Omental fat pad (tissue), 4 donors: ENCODE data around the gene HPCAL4. TPM values are rescaled to one million over a fixed set of nuclear protein-coding genes. Genes with fewer than 3 reads are reported as not detected.

Experiments used
- ATAC-seq: fragments of 150-250 bp; one replicate; pipeline ENCODE4 v1.9.1; 2016; ENCODE audit warnings: mild to moderate bottlenecking, moderate library complexity; ENCODE audit not compliant: low FRiP score
- DNase-seq: peaks from one replicate; pipeline ENCODE4 v3.0.0-alpha.2; 2019; ENCODE audit warnings: low spot score
- total RNA-seq, 4 donors: library from RNA; depleted of rRNA; stranded (reverse); fragments of >200 nt; gene quantifications; one replicate each; pipeline ENCODE4 v1.1.0, GENCODE V29; 2016
- TF ChIP-seq, protein P1 (sequence below), 3 donors: fragments of 450-650 bp; IDR thresholded peaks; one replicate each; pipeline ENCODE4 v1.5.1; 2016 to 2017; ENCODE audit warnings: antibody characterized with exemption in 3 of 3, mild to moderate bottlenecking in 3 of 3, moderate library complexity in 2 of 3

The HPCAL4 gene
- total RNA-seq, 4 donors from 2014 or later: 0.16 to 0.74 (median 0.24) TPM; not detected in 1

- no peak for ATAC-seq
- TF ChIP-seq, protein P1, sequence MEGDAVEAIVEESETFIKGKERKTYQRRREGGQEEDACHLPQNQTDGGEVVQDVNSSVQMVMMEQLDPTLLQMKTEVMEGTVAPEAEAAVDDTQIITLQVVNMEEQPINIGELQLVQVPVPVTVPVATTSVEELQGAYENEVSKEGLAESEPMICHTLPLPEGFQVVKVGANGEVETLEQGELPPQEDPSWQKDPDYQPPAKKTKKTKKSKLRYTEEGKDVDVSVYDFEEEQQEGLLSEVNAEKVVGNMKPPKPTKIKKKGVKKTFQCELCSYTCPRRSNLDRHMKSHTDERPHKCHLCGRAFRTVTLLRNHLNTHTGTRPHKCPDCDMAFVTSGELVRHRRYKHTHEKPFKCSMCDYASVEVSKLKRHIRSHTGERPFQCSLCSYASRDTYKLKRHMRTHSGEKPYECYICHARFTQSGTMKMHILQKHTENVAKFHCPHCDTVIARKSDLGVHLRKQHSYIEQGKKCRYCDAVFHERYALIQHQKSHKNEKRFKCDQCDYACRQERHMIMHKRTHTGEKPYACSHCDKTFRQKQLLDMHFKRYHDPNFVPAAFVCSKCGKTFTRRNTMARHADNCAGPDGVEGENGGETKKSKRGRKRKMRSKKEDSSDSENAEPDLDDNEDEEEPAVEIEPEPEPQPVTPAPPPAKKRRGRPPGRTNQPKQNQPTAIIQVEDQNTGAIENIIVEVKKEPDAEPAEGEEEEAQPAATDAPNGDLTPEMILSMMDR (IDR thresholded peaks at IDR 0.05): no peak
- no peak for DNase-seq
These were observed 29.1 kb upstream of the HPCAL4 start for GRCh38 chr1:39720094-39720999.

GRCh38 chr1:39717809-39718208, 26.6 kb upstream of the HPCAL4 start:
- ATAC-seq: no peak
- TF ChIP-seq, protein P1 (IDR thresholded peaks at IDR 0.05): no peak
- no peak for DNase-seq

DNA sequence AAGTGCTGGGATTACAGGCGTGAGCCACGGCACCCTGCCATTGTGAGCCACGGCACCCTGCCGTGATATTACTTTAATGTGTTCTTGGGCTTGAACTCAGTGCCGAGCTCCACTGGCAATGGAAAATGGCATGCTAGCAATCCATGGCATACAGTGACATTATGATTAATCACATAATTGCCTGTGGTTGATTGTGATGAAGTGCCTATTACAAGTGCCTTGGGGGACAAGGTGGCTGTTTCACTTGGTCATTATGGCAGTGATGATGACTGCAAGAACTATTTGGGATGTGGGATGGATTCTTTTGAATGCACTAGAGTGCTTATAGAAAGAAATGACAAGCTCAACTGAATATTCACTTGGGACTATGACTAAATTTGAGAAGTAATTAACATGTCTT, 22.3 kb upstream of the HPCAL4 start:
- TF ChIP-seq, protein P1 (IDR thresholded peaks at IDR 0.05): no peak
- no peak for DNase-seq
- ATAC-seq: no peak

- DNase-seq (no peak), ATAC-seq (no peak)
- TF ChIP-seq, protein P1 (IDR thresholded peaks at IDR 0.05): no peak
These were observed 20.7 kb upstream of the HPCAL4 start for GRCh38 chr1:39711966-39712340.

DNA sequence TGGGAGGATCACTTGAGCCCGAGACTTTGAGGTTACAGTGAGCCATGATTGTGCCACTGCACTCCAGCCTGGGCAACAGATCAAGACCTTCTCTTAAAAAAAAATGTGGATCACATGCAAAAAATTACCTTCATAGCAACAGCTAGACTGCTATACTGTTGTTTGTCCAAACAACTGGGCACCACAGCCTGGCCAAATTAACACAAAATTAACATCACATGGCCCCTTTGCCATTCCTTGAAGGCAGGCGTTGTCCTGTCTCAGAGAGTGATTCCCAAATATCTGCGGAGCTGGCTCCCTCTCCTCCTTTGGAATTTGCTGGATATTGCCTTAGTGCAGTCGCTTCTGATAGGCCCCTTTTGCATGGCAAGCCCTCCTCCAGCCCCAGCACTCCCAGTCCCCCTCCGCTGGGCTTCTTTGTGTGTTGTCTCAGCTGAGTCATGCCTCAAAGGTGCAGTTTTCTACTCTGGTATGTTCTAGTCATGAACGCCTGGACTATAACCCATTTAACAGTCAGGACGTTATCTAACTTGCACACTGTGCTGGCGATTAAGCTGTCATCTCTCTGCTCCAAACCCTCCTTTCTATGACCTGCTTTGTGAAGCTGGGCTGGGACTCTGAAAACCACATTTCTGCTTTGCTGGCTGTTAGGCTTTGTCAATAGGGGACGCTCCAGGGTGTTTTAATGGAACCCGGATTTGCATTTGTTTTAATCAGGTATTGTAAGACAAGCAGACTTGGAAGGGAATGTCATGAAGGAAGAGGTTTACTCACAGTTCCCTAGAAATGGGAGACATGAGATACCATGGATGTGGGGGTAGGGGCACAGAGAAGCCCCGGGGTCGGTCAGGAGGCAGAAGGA, 20.1 kb upstream of the HPCAL4 start:
- TF ChIP-seq, protein P1 (IDR thresholded peaks at IDR 0.05): no peak

GRCh38 chr1:39707506-39707905, 16.3 kb upstream of the HPCAL4 start:
- DNase-seq (no peak), ATAC-seq (no peak)
- TF ChIP-seq, protein P1 (IDR thresholded peaks at IDR 0.05): no peak

More for the DNA sequence above, 20.1 kb upstream of the HPCAL4 start:
- no peak for ATAC-seq
- DNase-seq: no peak
